HCT116 (cell line): ENCODE results near the gene TNFRSF19. TPM values are rescaled to one million over a fixed set of nuclear protein-coding genes. Genes with fewer than 3 reads are reported as not detected.

Experiments used
- ATAC-seq: fragments of 200-7000 bp; cut with Tn5 transposase; 2 replicates; pipeline ENCODE4 v1.9.1; 2020; ENCODE audit warnings: mild to moderate bottlenecking, moderate library complexity
- BruUV-seq: library from RNA; stranded (reverse); fragments of 400-500 nt; replicated peaks from 2 replicates; lab custom pipeline; 2021; lab: Mats Ljungman, UMichigan
- CTCF ChIA-PET: fragments of 300-600 bp; sonication (Branson Sonifier 250); formaldehyde crosslinking; loops from one replicate; lab custom pipeline; 2021; ENCODE audit warnings: antibody characterized with exemption; lab: Charles Lee
- POLR2A ChIA-PET: fragments of 300-600, 350-600 bp; sonication (Branson Sonifier 250); formaldehyde crosslinking; loops from one replicate; lab custom pipeline; 2021; ENCODE audit warnings: antibody characterized with exemption; lab: Charles Lee
- RAD21 ChIA-PET, 2 experiments: fragments of 300-600 bp; sonication (Branson Sonifier 250); formaldehyde crosslinking; loops; one replicate each; lab custom pipeline; 2023; ENCODE audit warnings: low total read pairs in 2 of 2; ENCODE audit not compliant: uncharacterized antibody in 2 of 2, unreplicated experiment in 2 of 2, low non-redundant PET in 1 of 2; lab: Charles Lee
- DNase-seq: peaks from one replicate; pipeline ENCODE4 v3.0.0-alpha.2; 2010; ENCODE audit warnings: low read depth, low spot score
- H2AFZ ChIP-seq: fragments of 200-600 bp; shearing (Covaris generic), sonication (generic); 2 replicates; pipeline ENCODE4 v1.6.1; 2017; ENCODE audit warnings: low read depth, mixed run types, mixed read lengths, antibody characterized with exemption, low read length; ENCODE audit not compliant: poor library complexity, severe bottlenecking
- H3K27ac ChIP-seq: 2 replicates; pipeline ENCODE4 v1.5.1; 2012; ENCODE audit warnings: low read depth, low read length
- H3K27me3 ChIP-seq: fragments of 200-600 bp; sonication (generic); 2 replicates; pipeline ENCODE4 v1.6.1; 2016; ENCODE audit warnings: mixed run types, low read length, mixed read lengths; ENCODE audit not compliant: insufficient read depth
- H3K36me3 ChIP-seq, 2 experiments: fragments of 200-500 bp in 1 of 2; fragments of 200-600 bp in 1 of 2; sonication (Bioruptor generic) in 1 of 2; sonication (generic) in 1 of 2; 2 replicates each; pipeline versions ENCODE4 v1.5.1 to v1.6.1; 2014 to 2016; ENCODE audit warnings: low read length in 2 of 2, inconsistent platforms in 1 of 2, mixed read lengths in 1 of 2, mixed run types in 1 of 2; ENCODE audit not compliant: insufficient read depth in 2 of 2, control insufficient read depth in 1 of 2
- H3K4me1 ChIP-seq, 2 experiments: fragments of 200-600 bp in 1 of 2; sonication (generic) in 1 of 2; 2 replicates each; pipeline versions ENCODE4 v1.5.1 to v1.6.1; 2012 to 2017; ENCODE audit warnings: low read length in 2 of 2, inconsistent platforms in 1 of 2, mild to moderate bottlenecking in 1 of 2, mixed read lengths in 1 of 2, mixed run types in 1 of 2, moderate library complexity in 1 of 2; ENCODE audit not compliant: insufficient read depth in 2 of 2, control insufficient read depth in 1 of 2
- H3K4me2 ChIP-seq: fragments of 200-600 bp; sonication (generic); 2 replicates; pipeline ENCODE4 v1.6.1; 2017; ENCODE audit warnings: mixed run types, low read length, mixed read lengths
- H3K4me3 ChIP-seq, 2 experiments: fragments of 200-600 bp in 1 of 2; sonication (generic) in 1 of 2; replicated peaks in 1 of 2; 2 replicates each; pipeline ENCODE4 v1.5.1; 2011 to 2016; ENCODE audit warnings: low read length in 2 of 2, control low read depth in 1 of 2, low read depth in 1 of 2, mild to moderate bottlenecking in 1 of 2, mixed read lengths in 1 of 2, mixed run types in 1 of 2
- H3K79me2 ChIP-seq: fragments of 200-600 bp; sonication (generic); 2 replicates; pipeline ENCODE4 v1.6.1; 2017; ENCODE audit warnings: mild to moderate bottlenecking, mixed run types, low read length, moderate library complexity, mixed read lengths; ENCODE audit not compliant: insufficient read depth
- H3K9ac ChIP-seq: fragments of 200-600 bp; sonication (generic); 2 replicates; pipeline ENCODE4 v1.6.1; 2016; ENCODE audit warnings: low read length, mixed read lengths
- H3K9me2 ChIP-seq: fragments of 200-600 bp; sonication (generic), shearing (Covaris generic); 2 replicates; pipeline ENCODE4 v1.6.1; 2017; ENCODE audit warnings: mixed run types, mild to moderate bottlenecking, moderate library complexity; ENCODE audit not compliant: insufficient read depth
- H3K9me3 ChIP-seq, 2 experiments: fragments of 200-500 bp in 1 of 2; fragments of 200-600 bp in 1 of 2; sonication (Bioruptor generic) in 1 of 2; sonication (generic) in 1 of 2; 2 replicates each; pipeline ENCODE4 v1.6.1; 2014 to 2017; ENCODE audit warnings: low read length in 2 of 2, mixed read lengths in 2 of 2, inconsistent platforms in 1 of 2, low read depth in 1 of 2, mild to moderate bottlenecking in 1 of 2, mixed run types in 1 of 2, moderate library complexity in 1 of 2; ENCODE audit not compliant: control insufficient read depth in 1 of 2, insufficient read depth in 1 of 2
- H4K20me1 ChIP-seq: fragments of 200-600 bp; sonication (generic), shearing (Covaris generic); 2 replicates; pipeline ENCODE4 v1.6.1; 2017; ENCODE audit warnings: mixed run types, mild to moderate bottlenecking, moderate library complexity; ENCODE audit not compliant: insufficient read depth
- CBX3 ChIP-seq: IDR thresholded peaks from 2 replicates; pipeline ENCODE4 v1.6.1; 2012; ENCODE audit warnings: low read depth
- CEBPB ChIP-seq: IDR thresholded peaks from 2 replicates; pipeline ENCODE4 v1.6.1; 2012; ENCODE audit warnings: low read depth
- EGR1 ChIP-seq: IDR thresholded peaks from 2 replicates; pipeline ENCODE4 v1.6.1; 2012; ENCODE audit warnings: low read depth
- ELF1 ChIP-seq: IDR thresholded peaks from 2 replicates; pipeline ENCODE4 v1.6.1; 2012; ENCODE audit warnings: low read depth, borderline replicate concordance
- EZH2 ChIP-seq: fragments of 200-600 bp; sonication (generic); IDR thresholded peaks from 2 replicates; pipeline ENCODE4 v1.6.1; 2017; ENCODE audit warnings: antibody characterized with exemption, mixed run types
- EZH2phosphoT487 ChIP-seq: fragments of 200-600 bp; IDR thresholded peaks from 2 replicates; pipeline ENCODE4 v1.6.1; 2018; ENCODE audit warnings: antibody characterized with exemption, borderline replicate concordance
- JUND ChIP-seq: IDR thresholded peaks from 2 replicates; pipeline ENCODE4 v1.6.1; 2012
- POLR2A ChIP-seq: IDR thresholded peaks from 2 replicates; pipeline ENCODE4 v1.7.0; 2011; ENCODE audit warnings: borderline replicate concordance; ENCODE audit not compliant: insufficient read depth, insufficient read length; ENCODE audit errors: extremely low read depth
- POLR2AphosphoS5 ChIP-seq: IDR thresholded peaks from 2 replicates; pipeline ENCODE4 v1.6.1; 2011; ENCODE audit warnings: mild to moderate bottlenecking, low read depth, low read length, moderate library complexity
- SIN3A ChIP-seq: IDR thresholded peaks from 2 replicates; pipeline ENCODE4 v1.6.1; 2012; ENCODE audit warnings: low read depth
- SP1 ChIP-seq: IDR thresholded peaks from 2 replicates; pipeline ENCODE4 v1.6.1; 2012; ENCODE audit warnings: low read depth
- SRF ChIP-seq: IDR thresholded peaks from 2 replicates; pipeline ENCODE4 v1.6.1; 2012; ENCODE audit warnings: low read depth
- TCF7L2 ChIP-seq: IDR thresholded peaks from 2 replicates; pipeline ENCODE4 v1.7.0; 2011; ENCODE audit warnings: borderline replicate concordance, inconsistent platforms; ENCODE audit not compliant: insufficient read depth, insufficient read length; ENCODE audit errors: extremely low read depth
- YY1 ChIP-seq: IDR thresholded peaks from 2 replicates; pipeline ENCODE4 v1.6.1; 2011; ENCODE audit warnings: low read length, low read depth, moderate library complexity, mild to moderate bottlenecking; ENCODE audit not compliant: insufficient replicate concordance; ENCODE audit errors: extremely low read depth
- ZBTB33 ChIP-seq: IDR thresholded peaks from 2 replicates; pipeline ENCODE4 v1.6.1; 2011; ENCODE audit warnings: mild to moderate bottlenecking, low read length, moderate library complexity; ENCODE audit not compliant: insufficient replicate concordance; ENCODE audit errors: extremely low read depth
- ZNF274 ChIP-seq: fragments of 200-500 bp; sonication (Bioruptor generic); IDR thresholded peaks from 2 replicates; pipeline ENCODE4 v1.6.1; 2014; ENCODE audit warnings: mild to moderate bottlenecking, low read depth, low read length, inconsistent platforms
- intact Hi-C: fragments of 100-400 bp; cut with micrococcal nuclease; formaldehyde crosslinking; loops from 2 replicates; pipeline ENCODE4 v1.10.0; 2022
- total RNA-seq: library from RNA; stranded (reverse); gene quantifications from one replicate; pipeline ENCODE4 v1.2.1, GENCODE V29; 2021; ENCODE audit not compliant: unreplicated experiment
- TF ChIP-seq, protein P1 (sequence below): IDR thresholded peaks from 2 replicates; pipeline ENCODE4 v1.6.1; 2012
- TF ChIP-seq, protein P2 (sequence below): IDR thresholded peaks from 2 replicates; pipeline ENCODE4 v1.6.1; 2012
- TF ChIP-seq, protein P3 (sequence below): IDR thresholded peaks from 2 replicates; pipeline ENCODE4 v1.6.1; 2012; ENCODE audit warnings: low read depth

Gene TNFRSF19
- total RNA-seq, 1 experiment from 2014 or later = 1.1 TPM

- TF ChIP-seq POLR2AphosphoS5 (no peak), ELF1 (no peak), EZH2 (no peak), CBX3 (no peak)
These were observed 100.6 kb downstream of the TNFRSF19 start (continued) for GRCh38 chr13:23670793-23671192.

GRCh38 chr13:23671377-23671776 is 101.2 kb downstream of the TNFRSF19 start:
- H3K4me2 ChIP-seq = no peak overlapping the region
- RAD21 ChIA-PET = no interaction called here
- CTCF ChIA-PET = no interaction called here
- intact Hi-C loops = no loop called here
- H3K4me1 ChIP-seq = no peaks in the 10 kb centered on the region
- POLR2A ChIA-PET = no interaction called here
- H3K4me3 ChIP-seq = no peak overlapping the region
- no peak overlapping the region for H3K27ac ChIP-seq
- BruUV-seq = no TSS peak
- H3K27me3 ChIP-seq = peaks cover 20% of the 10 kb centered on the region; the same call in 1 of the 2 replicates
- no peaks in the 10 kb centered on the region for H3K36me3 ChIP-seq
- H3K9ac ChIP-seq = no peak overlapping the region
- TF ChIP-seq YY1 (no peak), CBX3 (no peak), SP1 (no peak), POLR2A (no peak), EZH2phosphoT487 (no peak), ZNF274 (no peak), ZBTB33 (no peak), TCF7L2 (no peak), POLR2AphosphoS5 (no peak), SIN3A (no peak), CEBPB (no peak), SRF (no peak), EGR1 (no peak), JUND (no peak)
- TF ChIP-seq, protein P1, sequence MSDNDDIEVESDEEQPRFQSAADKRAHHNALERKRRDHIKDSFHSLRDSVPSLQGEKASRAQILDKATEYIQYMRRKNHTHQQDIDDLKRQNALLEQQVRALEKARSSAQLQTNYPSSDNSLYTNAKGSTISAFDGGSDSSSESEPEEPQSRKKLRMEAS = no peak
- TF ChIP-seq, protein P2, sequence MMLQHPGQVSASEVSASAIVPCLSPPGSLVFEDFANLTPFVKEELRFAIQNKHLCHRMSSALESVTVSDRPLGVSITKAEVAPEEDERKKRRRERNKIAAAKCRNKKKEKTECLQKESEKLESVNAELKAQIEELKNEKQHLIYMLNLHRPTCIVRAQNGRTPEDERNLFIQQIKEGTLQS = no peak
- TF ChIP-seq, protein P3, sequence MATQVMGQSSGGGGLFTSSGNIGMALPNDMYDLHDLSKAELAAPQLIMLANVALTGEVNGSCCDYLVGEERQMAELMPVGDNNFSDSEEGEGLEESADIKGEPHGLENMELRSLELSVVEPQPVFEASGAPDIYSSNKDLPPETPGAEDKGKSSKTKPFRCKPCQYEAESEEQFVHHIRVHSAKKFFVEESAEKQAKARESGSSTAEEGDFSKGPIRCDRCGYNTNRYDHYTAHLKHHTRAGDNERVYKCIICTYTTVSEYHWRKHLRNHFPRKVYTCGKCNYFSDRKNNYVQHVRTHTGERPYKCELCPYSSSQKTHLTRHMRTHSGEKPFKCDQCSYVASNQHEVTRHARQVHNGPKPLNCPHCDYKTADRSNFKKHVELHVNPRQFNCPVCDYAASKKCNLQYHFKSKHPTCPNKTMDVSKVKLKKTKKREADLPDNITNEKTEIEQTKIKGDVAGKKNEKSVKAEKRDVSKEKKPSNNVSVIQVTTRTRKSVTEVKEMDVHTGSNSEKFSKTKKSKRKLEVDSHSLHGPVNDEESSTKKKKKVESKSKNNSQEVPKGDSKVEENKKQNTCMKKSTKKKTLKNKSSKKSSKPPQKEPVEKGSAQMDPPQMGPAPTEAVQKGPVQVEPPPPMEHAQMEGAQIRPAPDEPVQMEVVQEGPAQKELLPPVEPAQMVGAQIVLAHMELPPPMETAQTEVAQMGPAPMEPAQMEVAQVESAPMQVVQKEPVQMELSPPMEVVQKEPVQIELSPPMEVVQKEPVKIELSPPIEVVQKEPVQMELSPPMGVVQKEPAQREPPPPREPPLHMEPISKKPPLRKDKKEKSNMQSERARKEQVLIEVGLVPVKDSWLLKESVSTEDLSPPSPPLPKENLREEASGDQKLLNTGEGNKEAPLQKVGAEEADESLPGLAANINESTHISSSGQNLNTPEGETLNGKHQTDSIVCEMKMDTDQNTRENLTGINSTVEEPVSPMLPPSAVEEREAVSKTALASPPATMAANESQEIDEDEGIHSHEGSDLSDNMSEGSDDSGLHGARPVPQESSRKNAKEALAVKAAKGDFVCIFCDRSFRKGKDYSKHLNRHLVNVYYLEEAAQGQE = no peak
- TF ChIP-seq, all 23 proteins: peak for 0
- ATAC-seq (no peak), DNase-seq (no peak)
- Histone ChIP-seq H3K9me3 (no peaks in the 10 kb centered on the region), H4K20me1 (no peaks in the 10 kb centered on the region), H2AFZ (no peak overlapping the region), H3K79me2 (no peaks in the 10 kb centered on the region), H3K9me2 (no peaks in the 10 kb centered on the region)
